GM12878 (cell line): ENCODE data around the gene GIMAP8.

Experiments used
- CHD1 ChIP-seq: IDR thresholded peaks from 2 replicates; pipeline ENCODE4 v1.6.1; 2012; ENCODE audit warnings: low read depth, low read length, improper control_type of control experiment
- HCFC1 ChIP-seq: fragments of 150-350 bp; IDR thresholded peaks from 2 replicates; pipeline ENCODE4 v1.6.1; 2014; ENCODE audit warnings: low read length
- KAT2A ChIP-seq: conservative IDR thresholded peaks from 2 replicates; pipeline ENCODE4 v1.6.1; 2011; ENCODE audit warnings: low read depth, low read length; ENCODE audit not compliant: control insufficient read depth
- POLR2A ChIP-seq: IDR thresholded peaks from 2 replicates; pipeline ENCODE4 v1.6.1; 2011; ENCODE audit warnings: low read depth, mild to moderate bottlenecking, low read length
- SP1 ChIP-seq: IDR thresholded peaks from one replicate; pipeline ENCODE4 v1.6.1; 2011; ENCODE audit warnings: low read depth, low read length
- SRF ChIP-seq, 2 experiments: IDR thresholded peaks; 2 replicates each; pipeline ENCODE4 v1.6.1; 2011; ENCODE audit warnings: low read depth in 2 of 2, low read length in 2 of 2, mild to moderate bottlenecking in 1 of 2, moderate library complexity in 1 of 2
- ZZZ3 ChIP-seq: IDR thresholded peaks from 2 replicates; pipeline ENCODE4 v1.6.1; 2011; ENCODE audit warnings: low read depth; ENCODE audit not compliant: control insufficient read depth, insufficient read length
- TF ChIP-seq, protein P1 (sequence below), 3 experiments: IDR thresholded peaks in 2 of 3; conservative IDR thresholded peaks in 1 of 3; 2 replicates each; pipeline ENCODE4 v1.5.1; 2011; ENCODE audit warnings: low read depth in 3 of 3, low read length in 3 of 3, mild to moderate bottlenecking in 3 of 3, control low read depth in 2 of 3, moderate library complexity in 2 of 3, inconsistent platforms in 1 of 3, mixed read lengths in 1 of 3; ENCODE audit not compliant: control insufficient read depth in 2 of 3, insufficient read depth in 1 of 3; ENCODE audit errors: extremely low read depth in 1 of 3

DNA sequence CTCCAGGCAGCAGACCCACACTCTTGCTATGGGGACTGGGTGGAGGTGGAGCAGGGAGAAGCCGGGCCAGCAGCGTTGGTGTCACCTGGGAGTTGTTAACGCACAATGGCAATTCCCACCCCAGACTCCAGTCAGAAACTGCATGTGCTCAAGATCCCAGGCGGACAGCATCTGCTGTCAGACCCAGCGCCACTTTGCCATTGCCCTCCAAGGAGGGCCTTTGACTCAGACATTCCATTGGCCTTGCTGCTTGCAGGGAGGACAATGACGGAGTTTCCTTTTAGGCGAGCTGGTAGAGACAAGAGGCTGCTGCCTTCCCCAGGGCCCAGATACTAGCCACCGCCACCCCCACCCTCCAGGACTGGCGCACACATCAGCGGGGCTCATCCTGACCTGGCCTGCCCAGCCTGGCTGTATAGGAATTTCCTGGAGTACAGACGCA, 36.8 kb upstream of the GIMAP8 start:
- TF ChIP-seq KAT2A, result no peak
- no peak for TF ChIP-seq HCFC1
- no peak for TF ChIP-seq POLR2A
- TF ChIP-seq, protein P1, sequence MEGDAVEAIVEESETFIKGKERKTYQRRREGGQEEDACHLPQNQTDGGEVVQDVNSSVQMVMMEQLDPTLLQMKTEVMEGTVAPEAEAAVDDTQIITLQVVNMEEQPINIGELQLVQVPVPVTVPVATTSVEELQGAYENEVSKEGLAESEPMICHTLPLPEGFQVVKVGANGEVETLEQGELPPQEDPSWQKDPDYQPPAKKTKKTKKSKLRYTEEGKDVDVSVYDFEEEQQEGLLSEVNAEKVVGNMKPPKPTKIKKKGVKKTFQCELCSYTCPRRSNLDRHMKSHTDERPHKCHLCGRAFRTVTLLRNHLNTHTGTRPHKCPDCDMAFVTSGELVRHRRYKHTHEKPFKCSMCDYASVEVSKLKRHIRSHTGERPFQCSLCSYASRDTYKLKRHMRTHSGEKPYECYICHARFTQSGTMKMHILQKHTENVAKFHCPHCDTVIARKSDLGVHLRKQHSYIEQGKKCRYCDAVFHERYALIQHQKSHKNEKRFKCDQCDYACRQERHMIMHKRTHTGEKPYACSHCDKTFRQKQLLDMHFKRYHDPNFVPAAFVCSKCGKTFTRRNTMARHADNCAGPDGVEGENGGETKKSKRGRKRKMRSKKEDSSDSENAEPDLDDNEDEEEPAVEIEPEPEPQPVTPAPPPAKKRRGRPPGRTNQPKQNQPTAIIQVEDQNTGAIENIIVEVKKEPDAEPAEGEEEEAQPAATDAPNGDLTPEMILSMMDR (IDR thresholded peaks at IDR 0.05 in 2 of 3, conservative IDR thresholded peaks at IDR 0.05 in 1 of 3; ENCODE audit: control insufficient read depth in 2 of 3, extremely low read depth in 1 of 3, insufficient read depth in 1 of 3, low read depth in 3 of 3, low read length in 3 of 3), result no peak
- no peak for TF ChIP-seq ZZZ3
- no peak for TF ChIP-seq SRF (IDR thresholded peaks at IDR 0.05; ENCODE audit: low read depth in 2 of 2, low read length in 2 of 2)
- no peak for TF ChIP-seq SP1
- no peak for TF ChIP-seq CHD1
